Activated T-helper 1 cell treated with anti-CD3 and anti-CD28 coated beads, Interleukin-2, amount 50 U/mL, for 16 hours (primary cell): Measurements from ENCODE around the gene INPP4B.

ENCODE experiments used
- DNase-seq, 2 donors: peaks; one replicate each; pipeline ENCODE4 v3.0.0-alpha.2; 2020; ENCODE audit warnings: low read depth in 1 of 2, low spot score in 1 of 2

INPP4B gene

GRCh38 chr4:142265536-142265935 is 580.6 kb downstream of the INPP4B start:
- no peak for DNase-seq

- no peak for DNase-seq
Observed at GRCh38 chr4:142264961-142265360, 581.1 kb downstream of the INPP4B start.

- DNase-seq, result no peak
Observed at GRCh38 chr4:142262956-142263355, 583.1 kb downstream of the INPP4B start.

GRCh38 chr4:142248946-142249345 is 597.2 kb downstream of the INPP4B start:
- no peak for DNase-seq

GRCh38 chr4:142243255-142243654 is 602.8 kb downstream of the INPP4B start:
- DNase-seq, result no peak

GRCh38 chr4:142242156-142242555 is 603.9 kb downstream of the INPP4B start:
- DNase-seq, result no peak

- no peak for DNase-seq
Observed at GRCh38 chr4:142238589-142238988, 607.5 kb downstream of the INPP4B start.

- no peak for DNase-seq
Observed at GRCh38 chr4:142236268-142236667, 609.8 kb downstream of the INPP4B start.

- DNase-seq, result no peak
Observed at GRCh38 chr4:142231787-142232186, 614.3 kb downstream of the INPP4B start.

GRCh38 chr4:142230991-142231390 is 615.1 kb downstream of the INPP4B start:
- DNase-seq, result no peak

GRCh38 chr4:142226014-142226413 is 620.1 kb downstream of the INPP4B start:
- DNase-seq, result no peak

- no peak for DNase-seq
Observed at GRCh38 chr4:142222127-142222526, 624.0 kb downstream of the INPP4B start.

- DNase-seq, result no peak
Observed at GRCh38 chr4:142218726-142219125, 627.4 kb downstream of the INPP4B start.

GRCh38 chr4:142211444-142211843 is 634.7 kb downstream of the INPP4B start:
- DNase-seq, result no peak

- DNase-seq, result no peak
Observed at GRCh38 chr4:142203505-142203904, 642.6 kb downstream of the INPP4B start.

- no peak for DNase-seq
Observed at GRCh38 chr4:142202404-142203332, 643.4 kb downstream of the INPP4B start.

- no peak for DNase-seq
Observed at GRCh38 chr4:142201041-142201440, 645.1 kb downstream of the INPP4B start.

GRCh38 chr4:142194905-142195304 is 651.2 kb downstream of the INPP4B start:
- no peak for DNase-seq

- no peak for DNase-seq
Observed at GRCh38 chr4:142191901-142192300, 654.2 kb downstream of the INPP4B start.

GRCh38 chr4:142181021-142181420 is 665.1 kb downstream of the INPP4B start:
- no peak for DNase-seq

GRCh38 chr4:142169216-142169615 is 676.9 kb downstream of the INPP4B start:
- no peak for DNase-seq

GRCh38 chr4:142168181-142168580 is 677.9 kb downstream of the INPP4B start:
- no peak for DNase-seq
